HG03108 (cell line): ENCODE data around the gene MAML1.

Experiments used
- ATAC-seq: cut with Tn5 transposase; IDR thresholded peaks from one replicate; pipeline ENCODE4 v1.9.1; 2021; ENCODE audit warnings: moderate library complexity; ENCODE audit not compliant: unreplicated experiment

The MAML1 gene

GRCh38 chr5:179793468-179794139 lies 61.0 kb downstream of the MAML1 start, which contains the start of gene LTC4S:
LTC4S (plus strand) TSS chr5:179793986; CDS start chr5:179794081, 95 bp downstream.
- peak; percentile 41 for ATAC-seq

DNA sequence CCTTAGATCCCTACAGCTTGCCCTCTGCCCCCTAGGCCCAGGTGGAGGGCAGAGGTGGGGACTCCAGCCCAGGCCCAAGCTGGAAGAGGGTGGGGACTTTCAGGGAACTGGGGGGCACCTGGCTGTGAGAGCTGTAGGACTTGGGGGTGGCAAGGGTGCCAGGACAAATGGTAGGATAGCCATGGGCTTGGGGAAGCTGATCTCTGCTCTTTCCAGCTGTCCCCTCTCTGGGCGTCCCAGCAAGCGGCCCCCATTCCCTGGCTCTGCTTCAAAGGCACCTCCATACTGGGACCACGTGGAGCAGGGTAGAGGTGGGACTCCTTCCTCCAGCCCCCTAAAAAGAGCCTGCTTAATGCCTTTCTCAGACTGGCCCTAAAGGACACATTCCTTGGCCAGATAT lies 61.5 kb downstream of the MAML1 start:
- ATAC-seq = no peak

GRCh38 chr5:179794575-179794974 lies 62.0 kb downstream of the MAML1 start:
- no peak for ATAC-seq

DNA sequence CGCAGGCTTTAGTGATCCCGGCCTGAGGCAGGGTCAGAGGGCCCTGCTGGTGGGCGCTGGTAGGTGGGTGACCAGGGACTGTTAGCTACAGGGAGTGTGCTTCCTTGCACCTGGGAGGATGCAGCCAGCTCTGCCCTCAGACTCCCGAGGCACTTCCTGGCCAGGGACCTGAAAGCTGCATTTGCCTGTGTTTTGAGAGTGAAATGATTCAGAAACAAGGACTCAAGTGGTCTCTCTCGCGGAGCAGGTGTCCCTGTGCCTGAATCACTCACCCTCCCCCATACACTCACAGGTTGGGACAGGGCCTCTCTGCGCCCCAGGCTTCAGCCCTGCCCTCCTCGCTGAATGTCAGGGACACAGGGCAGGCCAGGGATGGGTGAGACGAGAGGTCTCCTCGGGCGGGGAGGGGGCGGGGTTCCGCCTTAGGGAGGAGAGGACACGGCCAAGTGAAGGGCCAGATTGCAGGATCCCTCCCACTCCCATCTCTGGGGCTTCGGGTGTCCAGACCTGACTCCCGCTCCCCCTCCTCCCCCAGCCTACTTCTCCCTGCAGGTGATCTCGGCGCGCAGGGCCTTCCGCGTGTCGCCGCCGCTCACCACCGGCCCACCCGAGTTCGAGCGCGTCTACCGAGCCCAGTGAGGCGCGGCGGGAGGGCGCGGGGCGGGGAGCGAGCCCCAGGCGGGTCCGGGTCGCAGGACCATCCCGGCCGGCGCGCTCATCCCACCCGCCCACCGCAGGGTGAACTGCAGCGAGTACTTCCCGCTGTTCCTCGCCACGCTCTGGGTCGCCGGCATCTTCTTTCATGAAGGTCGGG lies 62.6 kb downstream of the MAML1 start:
- ATAC-seq = no peak

DNA sequence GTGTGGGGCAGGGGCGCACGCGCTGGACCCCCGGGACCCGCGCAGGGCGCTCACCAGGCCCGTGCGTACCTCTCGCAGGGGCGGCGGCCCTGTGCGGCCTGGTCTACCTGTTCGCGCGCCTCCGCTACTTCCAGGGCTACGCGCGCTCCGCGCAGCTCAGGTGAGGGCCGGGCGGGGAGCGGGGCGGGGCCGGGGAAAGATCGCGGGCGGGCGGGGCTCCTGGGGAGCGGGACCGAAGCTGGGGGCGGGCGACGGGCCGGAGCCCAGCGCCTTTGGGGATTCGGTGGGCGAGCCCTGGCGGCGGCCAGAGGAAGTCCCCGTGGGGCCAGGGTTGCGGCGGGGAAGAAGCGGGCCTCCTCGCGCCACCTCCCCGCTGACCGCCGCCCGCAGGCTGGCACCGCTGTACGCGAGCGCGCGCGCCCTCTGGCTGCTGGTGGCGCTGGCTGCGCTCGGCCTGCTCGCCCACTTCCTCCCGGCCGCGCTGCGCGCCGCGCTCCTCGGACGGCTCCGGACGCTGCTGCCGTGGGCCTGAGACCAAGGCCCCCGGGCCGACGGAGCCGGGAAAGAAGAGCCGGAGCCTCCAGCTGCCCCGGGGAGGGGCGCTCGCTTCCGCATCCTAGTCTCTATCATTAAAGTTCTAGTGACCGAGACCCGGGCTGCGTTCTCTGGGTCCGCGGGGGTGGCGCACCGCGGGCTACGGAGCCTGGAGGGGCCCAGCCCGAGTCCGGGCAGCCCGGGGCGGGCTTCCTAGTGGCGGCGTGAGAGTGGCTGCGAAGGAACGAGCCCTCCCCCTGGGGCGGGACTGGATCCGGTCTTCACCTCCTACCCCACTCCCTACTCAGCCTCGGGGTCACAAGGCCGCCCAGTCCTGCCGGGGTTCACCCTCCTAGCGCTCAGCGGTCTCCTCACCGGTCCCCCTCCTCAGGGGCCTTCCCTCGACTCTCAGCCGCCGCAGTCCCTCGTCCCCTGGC lies 63.5 kb downstream of the MAML1 start:
- peak; percentile 70 for ATAC-seq

DNA sequence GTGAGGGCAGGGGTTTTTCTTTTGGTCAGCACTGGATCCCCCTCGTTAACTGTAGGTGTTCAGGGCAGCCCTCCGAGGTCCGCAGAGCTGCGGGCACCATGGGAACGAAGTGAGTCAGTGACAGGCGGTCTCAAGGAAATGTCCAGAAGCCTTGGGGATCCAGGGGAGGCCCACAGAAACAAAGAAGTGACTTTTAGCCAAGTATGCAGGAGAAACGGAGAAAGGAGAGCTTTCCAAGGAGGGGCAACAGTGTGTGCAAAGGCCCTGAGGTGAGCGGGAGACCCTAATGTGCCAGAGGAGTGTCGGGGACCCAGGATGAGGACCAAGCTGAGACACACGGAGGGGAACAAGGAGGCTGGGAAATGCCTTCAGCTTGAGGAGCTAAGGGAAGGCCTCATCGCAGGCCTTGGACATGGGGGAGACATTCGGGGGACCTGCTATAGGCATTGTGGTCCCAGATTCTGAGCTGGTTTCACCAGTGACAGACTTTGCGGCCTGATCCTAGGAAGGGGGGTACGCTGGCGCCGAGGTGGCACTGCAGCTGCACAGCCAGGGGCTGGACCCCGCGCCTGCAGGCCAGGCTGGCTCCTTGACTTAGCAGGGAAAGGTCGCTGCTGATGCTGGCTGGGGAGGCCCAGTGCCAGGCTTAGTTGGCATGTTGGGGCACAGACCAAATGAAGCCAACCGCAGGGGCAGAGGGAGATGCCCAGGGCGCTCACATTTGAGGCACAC lies 64.4 kb downstream of the MAML1 start:
- no peak for ATAC-seq

- no peak for ATAC-seq
These were observed 65.1 kb downstream of the MAML1 start for GRCh38 chr5:179797741-179798140.

GRCh38 chr5:179798144-179798770 lies 65.6 kb downstream of the MAML1 start:
- no peak for ATAC-seq

DNA sequence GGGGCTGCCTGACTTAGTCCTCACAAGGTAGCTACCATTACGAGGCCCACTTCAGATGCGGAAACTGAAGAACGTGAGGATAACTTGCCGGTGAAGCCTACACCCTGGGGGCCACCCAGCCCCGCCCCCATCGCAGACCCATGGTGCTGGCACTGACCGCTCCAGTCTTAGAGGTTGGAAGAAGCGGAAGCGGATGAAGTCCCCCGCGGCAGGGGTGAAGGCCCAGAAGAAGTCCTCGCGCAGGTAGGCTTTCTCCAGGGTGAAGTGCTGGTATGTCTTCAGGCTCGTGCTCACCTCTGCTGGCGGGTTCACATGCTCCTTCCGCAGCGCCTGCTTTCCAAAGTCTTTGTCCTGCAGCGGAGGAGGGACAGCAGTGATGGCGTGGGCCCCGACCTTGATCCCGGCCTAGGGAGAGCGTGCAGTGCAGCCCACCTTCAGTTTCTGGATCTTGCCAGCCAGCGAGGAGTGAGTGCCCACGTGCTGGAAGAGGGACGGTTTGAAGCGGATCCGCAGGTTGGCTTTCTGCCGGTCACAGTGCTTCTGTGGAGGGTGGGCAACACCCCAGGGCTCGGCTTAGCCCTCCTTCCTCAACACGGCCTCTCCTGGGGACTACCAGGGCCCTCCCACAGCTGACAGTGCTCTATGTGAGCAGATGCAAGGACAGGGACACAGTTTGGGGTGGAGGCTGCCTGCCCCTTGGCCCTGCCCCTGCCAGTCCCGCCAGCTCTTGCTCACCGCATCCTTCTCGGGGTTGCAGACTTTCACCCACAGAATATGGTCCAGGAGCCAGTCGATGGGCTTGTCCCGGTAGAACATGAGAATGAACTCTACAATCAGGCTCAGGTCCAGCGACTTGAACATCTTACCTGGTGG lies 66.4 kb downstream of the MAML1 start:
- ATAC-seq = no peak

DNA sequence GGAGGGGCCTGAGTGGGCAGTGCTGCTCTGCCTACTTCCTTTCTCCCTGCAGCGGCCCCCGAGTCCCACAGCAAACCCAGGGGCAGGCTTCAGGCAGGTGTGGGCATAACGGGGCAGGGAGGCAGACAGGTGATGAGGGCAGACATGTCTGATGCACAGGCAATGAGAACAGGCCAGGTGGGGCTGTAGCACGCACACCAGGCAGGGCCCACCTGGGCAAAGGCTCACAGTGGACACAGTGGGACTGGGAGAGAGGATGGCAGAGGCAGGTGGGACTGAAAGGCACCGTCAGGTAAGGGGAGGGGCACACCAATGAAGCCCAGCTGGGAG lies 67.0 kb downstream of the MAML1 start:
- no peak for ATAC-seq

DNA sequence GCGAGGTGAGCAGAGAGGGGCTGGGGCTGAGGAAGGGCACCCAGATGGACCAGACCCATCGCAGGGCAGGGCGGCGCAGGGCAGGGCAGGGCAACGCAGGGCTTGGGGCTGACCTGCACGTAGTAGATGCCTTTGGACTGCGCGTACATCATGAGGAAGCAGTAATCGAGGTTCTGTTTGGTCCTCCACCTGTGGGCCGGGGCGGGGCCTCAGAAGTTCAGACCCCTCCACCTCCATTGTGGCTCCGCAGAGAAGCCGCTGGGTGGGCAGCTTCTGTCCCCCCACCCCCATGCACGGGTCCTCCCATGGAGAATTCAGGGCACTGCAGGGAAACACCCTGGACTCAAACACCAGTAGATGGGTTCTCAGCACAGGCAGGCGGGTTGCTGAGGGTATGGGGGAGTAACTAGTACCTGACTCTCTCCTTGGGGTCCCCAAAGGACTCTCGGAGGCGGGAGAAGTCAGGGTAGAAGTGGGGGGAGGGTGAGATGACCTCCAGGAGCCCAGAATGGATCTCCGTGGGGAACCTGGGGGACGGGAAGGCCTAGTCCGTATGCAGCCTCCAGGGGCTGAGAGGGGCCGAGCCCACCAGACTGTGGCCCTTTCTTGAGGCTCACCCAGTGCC lies 67.6 kb downstream of the MAML1 start:
- no peak for ATAC-seq

DNA sequence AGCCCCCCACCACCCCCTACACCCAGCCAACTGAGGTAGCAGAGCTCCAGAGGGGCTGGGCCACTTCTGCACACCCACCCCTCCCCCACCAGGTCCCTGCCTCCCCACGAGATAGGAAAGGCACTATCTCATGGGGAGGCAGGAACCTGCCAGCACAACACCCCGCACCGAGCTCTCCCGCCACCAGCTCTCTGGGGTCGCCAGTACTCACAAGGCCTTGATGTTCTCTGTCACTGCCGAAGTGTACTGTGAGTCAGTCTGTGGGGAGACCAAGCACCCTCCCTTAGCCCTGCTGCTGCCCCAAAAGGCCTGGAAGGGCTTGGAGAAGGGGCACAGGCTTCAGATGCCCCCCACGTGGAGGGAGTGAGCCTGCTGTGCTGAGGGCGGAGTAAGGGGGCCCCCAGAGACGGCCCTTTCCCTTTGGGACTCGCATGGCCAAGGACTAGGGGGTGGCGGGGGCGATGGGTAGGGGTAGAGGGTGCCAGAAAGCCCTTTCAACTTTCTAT lies 68.1 kb downstream of the MAML1 start:
- ATAC-seq = no peak

- ATAC-seq = peak; percentile 29
These were observed 68.9 kb downstream of the MAML1 start for GRCh38 chr5:179801304-179802206.

GRCh38 chr5:179802207-179802883 lies 69.7 kb downstream of the MAML1 start:
- ATAC-seq = no peak

DNA sequence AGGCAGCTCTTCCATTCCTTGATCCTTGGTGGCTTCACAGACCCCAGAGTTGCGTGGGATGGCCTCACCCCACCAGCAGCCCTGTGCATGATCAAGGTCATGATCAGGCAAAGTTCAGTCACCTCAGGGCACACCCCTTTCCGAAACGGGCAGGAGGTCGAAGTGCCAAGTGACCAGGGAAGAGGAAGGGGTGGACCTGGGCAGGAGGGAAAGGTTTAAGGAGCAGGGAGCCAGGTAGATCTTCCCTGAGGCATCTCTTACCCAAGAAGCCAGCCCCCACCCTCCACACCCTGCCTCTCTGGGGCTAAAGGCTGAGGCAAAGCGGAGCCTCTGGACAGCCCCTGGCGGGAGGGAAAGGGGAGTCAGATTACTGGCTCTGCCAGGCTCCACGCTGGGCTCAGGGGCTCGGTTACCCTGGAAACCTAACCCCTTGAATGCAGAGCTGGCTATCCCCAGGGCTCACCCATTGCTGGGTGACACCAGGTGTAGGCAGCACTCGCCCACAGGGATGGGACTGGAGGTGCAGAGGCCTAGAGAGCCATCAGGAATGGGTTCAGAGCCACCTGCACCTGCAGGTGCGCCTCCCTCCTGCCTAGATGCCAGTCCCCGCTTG lies 70.4 kb downstream of the MAML1 start:
- no peak for ATAC-seq
